GM12878 (cell line): ENCODE measurements around the gene PTEN. TPM values are rescaled to one million over a fixed set of nuclear protein-coding genes. Genes with fewer than 3 reads are reported as not detected.

Source experiments
- ATAC-seq: fragments of 200-7000 bp; cut with Tn5 transposase; 3 replicates; pipeline ENCODE4 v1.9.1; 2020; ENCODE audit warnings: mild to moderate bottlenecking, moderate library complexity
- BruUV-seq: library from RNA; stranded (reverse); fragments of 400-500 nt; replicated peaks from 2 replicates; lab custom pipeline; 2021; lab: Mats Ljungman, UMichigan
- CTCF ChIA-PET: fragments of 300-600 bp; sonication (Branson Sonifier 250); formaldehyde crosslinking; extraction: SDS; loops from one replicate; lab custom pipeline; 2021; ENCODE audit warnings: inconsistent platforms; lab: Yijun Ruan, JAX
- POLR2A ChIA-PET: fragments of 350-600 bp; formaldehyde crosslinking; extraction: SDS; loops from one replicate; lab custom pipeline; 2021; ENCODE audit warnings: inconsistent platforms; lab: Charles Lee
- RAD21 ChIA-PET: fragments of 300-600 bp; sonication (Branson Sonifier 250); formaldehyde crosslinking; loops from one replicate; lab custom pipeline; 2023; ENCODE audit warnings: antibody characterized with exemption; ENCODE audit not compliant: unreplicated experiment; lab: Charles Lee
- SMC1A ChIA-PET: fragments of 300-600 bp; sonication (Branson Sonifier 250); formaldehyde crosslinking; loops from one replicate; lab custom pipeline; 2023; ENCODE audit not compliant: unreplicated experiment, uncharacterized antibody; lab: Charles Lee
- DNase-seq: peaks from one replicate; pipeline ENCODE4 v3.0.0-alpha.2; 2011; ENCODE audit warnings: low read depth, low spot score
- FAIRE-seq: peaks from 3 replicates; lab custom pipeline; 2011; peaks lifted over from hg19 to GRCh38; lab: Jason Lieb, UNC
- H2AFZ ChIP-seq: 2 replicates; pipeline ENCODE4 v1.6.0; 2011; ENCODE audit warnings: low read depth, low read length, control low read depth; ENCODE audit not compliant: control insufficient read depth
- H3K27ac ChIP-seq: 2 replicates; pipeline ENCODE4 v1.5.1; 2011; ENCODE audit warnings: control low read depth; ENCODE audit not compliant: control insufficient read depth, insufficient read depth
- H3K27me3 ChIP-seq, 2 experiments: replicated peaks in 1 of 2; 2 replicates each; pipeline versions ENCODE4 v1.6.0 to v1.6.1; 2011; ENCODE audit warnings: low read length in 1 of 2; ENCODE audit not compliant: control insufficient read depth in 2 of 2, insufficient read depth in 2 of 2
- H3K36me3 ChIP-seq, 2 experiments: 2 replicates each; pipeline ENCODE4 v1.5.1; 2011; ENCODE audit warnings: low read length in 1 of 2; ENCODE audit not compliant: control insufficient read depth in 2 of 2, insufficient read depth in 2 of 2
- H3K4me1 ChIP-seq: 2 replicates; pipeline ENCODE4 v1.6.1; 2011; ENCODE audit warnings: mild to moderate bottlenecking, low read length, moderate library complexity, mixed read lengths; ENCODE audit not compliant: control insufficient read depth, insufficient read depth
- H3K4me2 ChIP-seq: 2 replicates; pipeline ENCODE4 v1.6.0; 2011; ENCODE audit warnings: control low read depth; ENCODE audit not compliant: control insufficient read depth, insufficient read depth
- H3K4me3 ChIP-seq: fragments of 200-600 bp; sonication (generic); 2 replicates; pipeline ENCODE4 v1.5.1; 2016
- H3K79me2 ChIP-seq: 2 replicates; pipeline ENCODE4 v1.6.0; 2011; ENCODE audit warnings: low read length; ENCODE audit not compliant: control insufficient read depth, insufficient read depth
- H3K9ac ChIP-seq: 2 replicates; pipeline ENCODE4 v1.8.0; 2011; ENCODE audit warnings: low read length, control low read depth, mixed read lengths; ENCODE audit not compliant: control insufficient read depth, insufficient read depth
- H3K9me3 ChIP-seq: replicated peaks from 3 replicates; pipeline ENCODE4 v1.5.1; 2011; ENCODE audit warnings: mild to moderate bottlenecking, low read length; ENCODE audit not compliant: control insufficient read depth, insufficient read depth
- H4K20me1 ChIP-seq: 2 replicates; pipeline ENCODE4 v1.6.0; 2011; ENCODE audit not compliant: control insufficient read depth, insufficient read depth
- CBX5 ChIP-seq: sonication (generic); IDR thresholded peaks from 2 replicates; pipeline ENCODE4 v1.6.1; 2016; ENCODE audit warnings: low read depth, moderate library complexity, mild to moderate bottlenecking, inconsistent platforms
- CREM ChIP-seq: IDR thresholded peaks from 2 replicates; pipeline ENCODE4 v1.6.1; 2014; ENCODE audit warnings: antibody characterized with exemption, low read depth
- HCFC1 ChIP-seq: fragments of 150-350 bp; IDR thresholded peaks from 2 replicates; pipeline ENCODE4 v1.6.1; 2014; ENCODE audit warnings: low read length
- JUNB ChIP-seq: IDR thresholded peaks from 2 replicates; pipeline ENCODE4 v1.6.1; 2016; ENCODE audit warnings: antibody characterized with exemption, mild to moderate bottlenecking
- KLF5 ChIP-seq: fragments of 450-650 bp; IDR thresholded peaks from 2 replicates; pipeline ENCODE4 v1.6.1; 2014; ENCODE audit warnings: mild to moderate bottlenecking; ENCODE audit not compliant: partially characterized antibody
- NFYB ChIP-seq: IDR thresholded peaks from 2 replicates; pipeline ENCODE4 v1.6.1; 2011; ENCODE audit warnings: low read depth, mild to moderate bottlenecking, low read length, improper control_type of control experiment, moderate library complexity; ENCODE audit not compliant: insufficient read depth
- POU2F2 ChIP-seq: IDR thresholded peaks from 3 replicates; pipeline ENCODE4 v1.6.1; 2011; ENCODE audit warnings: low read depth, mild to moderate bottlenecking, low read length, borderline replicate concordance
- SMC3 ChIP-seq: IDR thresholded peaks from 2 replicates; pipeline ENCODE4 v1.6.1; 2011; ENCODE audit warnings: low read length, improper control_type of control experiment, borderline replicate concordance
- SREBF2 ChIP-seq: IDR thresholded peaks from 2 replicates; pipeline ENCODE4 v1.6.1; 2012; ENCODE audit warnings: mild to moderate bottlenecking, low read length
- TCF3 ChIP-seq: IDR thresholded peaks from 2 replicates; pipeline ENCODE4 v1.6.1; 2012; ENCODE audit warnings: low read depth, mild to moderate bottlenecking, low read length, borderline replicate concordance; ENCODE audit not compliant: insufficient read depth
- ZNF207 ChIP-seq: fragments of 450-650 bp; IDR thresholded peaks from 2 replicates; pipeline ENCODE4 v1.6.1; 2014; ENCODE audit warnings: antibody characterized with exemption, mild to moderate bottlenecking, borderline replicate concordance
- ZNF622 ChIP-seq: fragments of 450-650 bp; IDR thresholded peaks from 2 replicates; pipeline ENCODE4 v1.6.1; 2017; ENCODE audit warnings: mild to moderate bottlenecking, inconsistent platforms
- WGBS: methylation state at CpG from one replicate; pipeline ENCODE4 v1.1.6; 2016; ENCODE audit warnings: low lambda C conversion rate; ENCODE audit not compliant: insufficient replicate concordance, insufficient coverage; ENCODE audit errors: missing lambda C conversion rate; 5-methylcytosine and 5-hydroxymethylcytosine counted together
- in situ Hi-C: fragments of 300-500 bp; cut with MboI; formaldehyde crosslinking; loops from 9 replicates; pipeline ENCODE4 v1.14.3; 2018; ENCODE audit warnings: mixed read lengths
- intact Hi-C: fragments of 100-400 bp; cut with micrococcal nuclease; formaldehyde crosslinking; loops from one replicate; pipeline ENCODE4 v1.14.2; 2022; ENCODE audit not compliant: unreplicated experiment
- polyA plus RNA-seq, 11 experiments: library from polyadenylated mRNA; depleted of rRNA in 4 of 11; unstranded in 6 of 11; stranded (reverse) in 5 of 11; fragments of >200 nt; fragmentation: Nextera tagmentation in 4 of 11; fragmentation: Illumina TruSeq in 1 of 11; extraction: Ambion mirVana in 4 of 11; extraction: Trizol in 1 of 11; gene quantifications; 1 replicate in 1 of 11; 2 replicates in 10 of 11; pipeline versions ENCODE4 v1.2.1 to v1.2.3, GENCODE V29; 2011 to 2016; ENCODE audit warnings: inconsistent platforms in 2 of 11, missing spikeins in 2 of 11, low read depth in 1 of 11
- total RNA-seq, 4 experiments: library from RNA; depleted of rRNA in 3 of 4; stranded (reverse); fragments of >200 nt in 3 of 4; fragmentation: Illumina TruSeq in 1 of 4; extraction: Trizol in 1 of 4; gene quantifications; 2 replicates each; pipeline versions ENCODE4 v1.2.1 to v1.2.3, GENCODE V29; 2013 to 2021

Gene PTEN
- total and polyA plus RNA-seq, 10 of the 15 experiments (the other 5 are each of a cell fraction or from before 2014, with no cell fraction given), result 26.1 to 175 (median 58.1) TPM

DNA sequence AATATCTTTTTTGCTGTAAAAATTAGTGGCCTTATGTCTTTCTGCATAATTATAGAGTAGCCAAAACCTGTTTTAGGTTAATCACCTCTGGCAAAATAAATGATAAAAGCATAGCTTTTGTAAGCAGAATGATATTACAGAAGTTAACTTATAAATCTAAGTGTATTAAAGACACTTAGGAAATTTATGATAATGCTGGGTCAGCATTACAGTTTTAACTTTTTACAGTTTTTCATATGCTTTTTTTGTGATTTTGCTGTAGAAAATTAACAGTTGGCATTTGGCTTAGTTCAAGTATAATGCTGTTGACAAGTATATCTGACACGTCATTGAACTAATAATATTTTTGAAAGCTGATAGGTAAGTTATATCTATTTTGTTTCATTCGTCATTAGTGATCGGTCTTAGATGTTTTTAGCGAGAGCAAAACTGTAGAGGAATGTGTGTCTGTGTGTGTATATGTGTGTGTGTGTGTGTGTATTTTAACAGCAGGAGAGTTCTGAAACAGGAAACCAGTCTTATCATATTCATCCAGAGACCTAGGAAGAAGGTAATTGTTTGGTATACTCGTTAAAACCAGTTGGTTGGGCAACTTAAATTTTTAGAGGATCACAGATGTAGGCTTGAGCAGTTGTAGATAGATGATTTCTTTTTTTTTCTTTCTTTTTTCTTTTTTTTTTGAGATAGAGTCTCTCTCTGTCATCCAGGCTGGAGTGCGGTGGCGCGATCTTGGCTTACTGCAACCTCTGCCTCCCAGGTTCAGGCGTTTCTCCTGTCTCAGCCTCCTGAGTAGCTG, 15.4 kb downstream of the PTEN start:
- peaks cover 0 to 19% of the 10 kb centered on the region in 2 experiments; a peak in 2 of 4 replicates for H3K36me3 ChIP-seq
- ATAC-seq, result no peak
- DNase-seq, result no peak
- H4K20me1 ChIP-seq, result no peaks in the 10 kb centered on the region; the same call in 1 of the 2 replicates
- H3K9me3 ChIP-seq, result peaks cover 14% of the 10 kb centered on the region
- 91% methylated on average over 9 of the region's 9 CpGs for WGBS
- 0 out of 2 replicates have a peak overlapping the region, but pooled peaks have one; percentile 22 for H3K4me2 ChIP-seq
- ChIA-PET CTCF (no interaction called here), RAD21 (no interaction called here), POLR2A (interaction anchor here (2.9 kb wide), 1 partner anchor 16 kb away, joined by 7 read pairs; the partner anchor contains the start of genes KLLN and PTEN), SMC1A (interaction anchor here (0.6 to 2.1 kb wide), 5 partner anchors 27 to 57 kb away, joined by 3 to 6 read pairs (median 3); no protein-coding TSS in a partner anchor)
- in situ Hi-C loops, result no loop called here
- intact Hi-C loops, result no loop called here
- H3K9ac ChIP-seq, result no peak overlapping the region
- H3K4me3 ChIP-seq, result no peak overlapping the region
- no peak for FAIRE-seq
- no peak overlapping the region for H3K27ac ChIP-seq
- peaks cover 93% of the 10 kb centered on the region for H3K79me2 ChIP-seq
- H3K4me1 ChIP-seq, result no peaks in the 10 kb centered on the region
- no peaks in the 10 kb centered on the region for H3K27me3 ChIP-seq
- BruUV-seq, result no TSS peak
- TF ChIP-seq SMC3 (no peak), NFYB (no peak), JUNB (no peak), ZNF622 (no peak), POU2F2 (no peak), ZNF207 (no peak), CBX5 (no peak), TCF3 (no peak), KLF5 (no peak), SREBF2 (no peak), CREM (no peak), HCFC1 (no peak)
- TF ChIP-seq, all 136 proteins: peak for 0
- no peak overlapping the region for H2AFZ ChIP-seq
